AG10803 (cell line): ENCODE data around the gene AK4.
"Not testable (repeated sequence)": the region's sequence is repeated elsewhere in the genome, so short reads cannot be mapped to it uniquely, and the experiment has no call there.

Source experiments
- DNase-seq: peaks from one replicate; pipeline ENCODE4 v3.0.0; 2010; ENCODE audit warnings: low read depth
- H3K4me3 ChIP-seq: 2 replicates; pipeline ENCODE4 v1.5.1; 2011; ENCODE audit warnings: mild to moderate bottlenecking, low read length, control low read depth
- TF ChIP-seq, protein P1 (sequence below): conservative IDR thresholded peaks from 2 replicates; pipeline ENCODE4 v1.5.1; 2011; ENCODE audit warnings: mild to moderate bottlenecking, low read length, control low read depth, inconsistent platforms

The AK4 gene

DNA sequence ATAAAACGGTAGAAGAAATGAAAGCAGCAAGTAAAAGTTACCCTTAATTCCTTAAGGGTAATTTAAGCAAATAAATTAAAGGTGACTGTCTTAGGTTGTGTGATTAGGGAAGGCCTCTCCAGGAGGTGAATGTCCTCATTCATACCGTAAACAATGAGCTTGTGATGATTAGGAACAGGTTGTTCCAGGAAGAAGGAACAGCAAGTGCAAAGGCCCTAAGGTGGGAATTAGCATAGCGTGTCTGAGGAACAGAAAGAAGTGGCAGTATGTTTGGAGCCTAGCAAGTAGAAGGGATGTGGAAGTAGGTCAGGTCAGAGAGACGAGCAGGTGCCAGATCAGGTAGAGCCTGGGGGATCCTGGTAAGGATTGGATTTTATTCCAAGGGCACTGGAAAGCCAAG lies 5.6 kb downstream of the AK4 start:
- TF ChIP-seq, protein P1, sequence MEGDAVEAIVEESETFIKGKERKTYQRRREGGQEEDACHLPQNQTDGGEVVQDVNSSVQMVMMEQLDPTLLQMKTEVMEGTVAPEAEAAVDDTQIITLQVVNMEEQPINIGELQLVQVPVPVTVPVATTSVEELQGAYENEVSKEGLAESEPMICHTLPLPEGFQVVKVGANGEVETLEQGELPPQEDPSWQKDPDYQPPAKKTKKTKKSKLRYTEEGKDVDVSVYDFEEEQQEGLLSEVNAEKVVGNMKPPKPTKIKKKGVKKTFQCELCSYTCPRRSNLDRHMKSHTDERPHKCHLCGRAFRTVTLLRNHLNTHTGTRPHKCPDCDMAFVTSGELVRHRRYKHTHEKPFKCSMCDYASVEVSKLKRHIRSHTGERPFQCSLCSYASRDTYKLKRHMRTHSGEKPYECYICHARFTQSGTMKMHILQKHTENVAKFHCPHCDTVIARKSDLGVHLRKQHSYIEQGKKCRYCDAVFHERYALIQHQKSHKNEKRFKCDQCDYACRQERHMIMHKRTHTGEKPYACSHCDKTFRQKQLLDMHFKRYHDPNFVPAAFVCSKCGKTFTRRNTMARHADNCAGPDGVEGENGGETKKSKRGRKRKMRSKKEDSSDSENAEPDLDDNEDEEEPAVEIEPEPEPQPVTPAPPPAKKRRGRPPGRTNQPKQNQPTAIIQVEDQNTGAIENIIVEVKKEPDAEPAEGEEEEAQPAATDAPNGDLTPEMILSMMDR = no peak
- H3K4me3 ChIP-seq = no peak overlapping the region
- DNase-seq = no peak

DNA sequence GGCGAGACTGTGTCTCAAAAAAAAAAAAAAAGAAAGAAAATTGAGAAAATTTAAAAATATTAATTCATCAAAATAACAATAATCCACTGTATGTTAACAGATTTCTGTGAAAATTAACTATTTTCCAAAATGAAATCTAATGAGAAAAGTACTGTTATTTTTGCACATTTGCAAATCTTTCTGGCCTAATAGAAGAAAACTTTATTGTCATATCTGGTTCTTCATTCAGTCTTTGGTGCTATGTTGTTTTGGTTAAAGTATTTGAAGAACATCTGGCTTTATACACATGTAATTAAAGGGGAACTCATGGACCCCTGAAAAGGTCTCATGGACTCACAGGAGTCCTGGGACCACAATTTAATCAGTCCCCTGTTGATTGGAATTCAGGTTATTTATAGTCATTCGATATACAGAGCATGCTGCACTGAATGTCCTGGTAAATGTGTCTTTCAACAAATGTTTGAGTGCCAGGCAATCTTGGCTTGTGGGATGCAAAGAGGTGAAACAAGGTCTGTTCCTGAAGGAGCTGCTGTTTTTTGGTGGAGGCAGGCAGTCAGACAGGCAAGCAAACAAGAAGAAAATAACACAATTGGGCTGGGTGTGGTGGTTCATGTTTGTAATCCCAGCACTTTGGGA lies 9.0 kb downstream of the AK4 start:
- no peak overlapping the region for H3K4me3 ChIP-seq
- DNase-seq = no peak
- TF ChIP-seq, protein P1 = no peak

DNA sequence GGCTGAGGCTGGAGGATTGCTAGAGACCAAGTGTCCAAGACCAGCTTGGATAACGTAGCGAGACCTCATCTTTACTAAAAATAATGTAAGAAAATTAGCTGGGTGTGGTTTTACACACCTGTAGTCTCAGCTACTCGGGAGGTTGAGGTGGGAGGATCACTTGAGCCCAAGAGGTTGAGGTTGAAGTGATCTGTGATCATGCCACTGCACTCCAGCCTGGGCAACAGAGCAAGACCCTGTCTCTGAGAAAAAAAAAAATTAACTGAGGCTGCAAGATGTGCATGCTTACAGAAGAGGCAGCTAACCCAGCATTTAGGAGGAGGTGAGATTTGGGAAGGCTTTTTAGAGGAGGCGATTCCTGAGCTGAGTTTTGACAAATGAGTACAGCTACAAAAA lies 9.5 kb downstream of the AK4 start:
- no peak overlapping the region for H3K4me3 ChIP-seq
- no peak for DNase-seq
- TF ChIP-seq, protein P1 = no peak

DNA sequence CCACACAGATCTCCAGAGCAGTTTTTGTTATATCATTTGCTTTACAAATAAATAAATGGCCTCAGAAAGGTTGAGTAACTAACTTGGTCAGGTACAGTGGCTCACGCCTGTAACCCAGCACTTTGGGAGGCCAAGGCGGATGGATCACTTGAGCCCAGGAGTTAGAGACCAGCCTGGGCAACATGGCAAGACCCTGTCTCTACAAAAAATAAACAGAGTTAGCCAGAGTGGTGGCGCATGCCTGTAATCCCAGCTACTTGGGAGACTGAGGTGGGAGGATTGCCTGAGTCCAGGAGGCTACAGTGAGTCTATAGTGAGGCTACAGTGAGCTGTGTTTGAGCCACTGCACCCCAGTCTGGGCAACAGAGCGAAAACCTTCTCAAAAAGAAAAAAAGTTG lies 11.3 kb downstream of the AK4 start:
- H3K4me3 ChIP-seq, DNase-seq: not testable (repeated sequence)

DNA sequence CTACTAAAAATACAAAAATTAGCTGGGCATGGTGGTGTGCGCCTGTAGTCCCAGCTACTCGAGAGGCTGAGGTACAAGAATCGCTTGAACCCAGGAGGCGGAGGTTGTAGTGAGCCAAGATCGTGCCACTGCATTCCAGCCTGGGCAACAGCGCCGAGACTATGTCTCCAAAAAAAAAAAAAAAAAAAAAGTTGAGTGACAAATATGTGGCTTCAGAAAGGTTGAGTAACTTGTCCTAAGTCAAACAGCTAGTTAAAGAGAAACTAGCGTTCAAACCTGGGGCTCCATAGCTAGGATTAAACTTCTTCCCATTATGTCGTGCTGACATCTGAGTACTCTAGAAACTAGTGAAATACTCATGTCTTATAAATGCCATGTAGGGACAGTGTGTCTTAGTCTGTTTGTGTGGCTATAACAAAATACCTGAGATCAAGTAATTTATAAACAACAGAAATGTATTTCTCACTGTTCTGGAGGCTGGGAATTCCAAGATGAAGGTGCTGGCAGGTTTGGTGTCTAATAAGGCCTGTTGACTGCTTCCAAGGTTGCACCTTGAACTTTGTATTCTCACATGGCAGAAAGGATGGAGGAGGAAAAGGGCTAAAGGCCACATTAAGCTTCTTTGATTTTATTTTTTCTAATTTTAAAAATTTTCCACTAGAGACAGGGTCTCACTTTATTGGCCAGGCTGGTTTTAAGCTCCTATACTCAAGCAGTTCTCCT lies 12.0 kb downstream of the AK4 start:
- no peak for DNase-seq
- H3K4me3 ChIP-seq = no peak overlapping the region
- TF ChIP-seq, protein P1 = no peak

DNA sequence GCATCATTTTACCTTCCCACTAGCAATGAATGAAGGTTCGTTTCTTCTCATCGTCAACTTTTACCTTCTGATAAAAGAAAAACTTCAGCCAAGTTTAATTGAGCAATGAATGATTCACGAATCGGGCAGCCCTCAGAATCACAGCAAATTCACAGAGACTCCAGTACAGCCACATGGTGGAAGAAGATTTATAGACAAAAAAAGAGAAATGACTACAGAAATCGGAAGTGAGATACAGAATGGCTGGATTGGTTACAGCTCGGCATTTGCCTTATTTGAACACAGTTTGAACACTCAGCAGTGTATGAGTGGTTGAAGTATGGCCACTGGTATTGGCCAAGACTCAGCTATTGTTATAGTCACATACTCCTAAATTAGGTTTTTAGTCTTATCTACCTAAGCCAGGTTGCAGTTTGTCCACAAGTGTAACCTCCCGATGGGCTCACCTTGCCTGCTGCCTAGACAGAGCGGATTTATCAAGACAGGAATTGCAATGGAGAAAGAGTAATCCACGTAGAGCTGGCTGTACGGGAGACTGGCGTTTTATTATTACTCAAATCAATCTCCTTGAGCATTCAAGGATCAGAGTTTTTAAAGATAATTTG lies 15.3 kb downstream of the AK4 start:
- H3K4me3 ChIP-seq = no peak overlapping the region
- DNase-seq = no peak
- TF ChIP-seq, protein P1 = no peak

DNA sequence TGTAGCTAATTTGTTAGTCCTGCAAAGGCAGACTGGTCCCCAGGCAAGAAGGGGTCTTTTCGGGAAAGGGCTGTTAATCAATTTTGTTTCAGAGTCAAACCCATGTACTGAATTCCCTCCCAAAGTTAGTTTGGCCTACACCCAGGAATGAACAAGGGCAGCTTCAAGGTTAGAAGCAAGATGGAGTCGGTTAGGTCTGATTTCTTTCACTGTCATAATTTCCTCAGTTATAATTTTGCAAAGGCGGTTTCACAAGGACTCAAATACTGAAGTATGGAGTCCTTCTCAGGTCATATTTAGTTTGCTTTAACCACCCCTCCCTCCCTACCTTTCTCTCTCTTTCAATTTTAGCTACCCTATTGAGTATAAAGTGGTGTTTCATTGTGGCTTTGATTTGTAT lies 16.1 kb downstream of the AK4 start:
- DNase-seq, H3K4me3 ChIP-seq: not testable (repeated sequence)

DNA sequence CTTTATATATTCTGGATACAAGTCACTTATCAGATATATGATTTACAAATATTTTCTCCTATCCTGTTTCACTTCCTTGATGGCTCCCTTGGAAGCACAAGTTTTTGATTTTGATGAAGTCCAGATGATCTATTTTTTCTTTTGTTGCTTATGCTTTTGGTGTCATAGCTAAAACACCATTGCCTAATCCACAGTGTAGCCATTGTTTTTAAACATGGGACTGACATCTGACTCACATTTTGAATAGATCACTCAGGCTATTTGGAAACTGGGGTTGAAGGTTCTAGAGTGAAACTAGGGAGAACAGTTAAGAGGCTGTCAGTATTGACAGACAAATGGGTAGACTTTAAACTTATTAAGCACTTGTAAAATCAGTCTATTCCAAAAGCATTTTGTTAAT lies 16.6 kb downstream of the AK4 start:
- DNase-seq = peak; percentile 39
- TF ChIP-seq, protein P1 = no peak
- H3K4me3 ChIP-seq = no peak overlapping the region
